SK-N-SH treated with all-trans-retinoic acid at 6 μM for 48 hours (cell line): ENCODE measurements around the gene ST8SIA3.

Experiments used
- ATAC-seq: fragments of 200-7000 bp; cut with Tn5 transposase; 3 replicates; pipeline ENCODE4 v1.9.1; 2020; ENCODE audit warnings: mild to moderate bottlenecking, moderate library complexity
- ARNTL ChIP-seq: fragments of 450-650 bp; formaldehyde crosslinking; IDR thresholded peaks from 2 replicates; pipeline ENCODE4 v1.5.0; 2020; ENCODE audit warnings: low read depth, mild to moderate bottlenecking, moderate library complexity, borderline replicate concordance
- BACH2 ChIP-seq: fragments of 250-450 bp; sonication (Bioruptor Pico); IDR thresholded peaks from 2 replicates; pipeline ENCODE4 v1.9.0; 2021; ENCODE audit warnings: mild to moderate bottlenecking, borderline replicate concordance
- CSDC2 ChIP-seq: fragments of 250-450 bp; sonication (Bioruptor Pico); IDR thresholded peaks from 2 replicates; pipeline ENCODE4 v1.5.0; 2020; ENCODE audit warnings: mild to moderate bottlenecking, moderate library complexity
- CSRNP3 ChIP-seq: fragments of 250-450 bp; sonication (Bioruptor Pico); IDR thresholded peaks from 2 replicates; pipeline ENCODE4 v1.5.1; 2021; ENCODE audit warnings: mild to moderate bottlenecking, moderate library complexity
- ESRRG ChIP-seq: fragments of 250-450 bp; sonication (Bioruptor Pico); IDR thresholded peaks from 2 replicates; pipeline ENCODE4 v1.6.1; 2021; ENCODE audit warnings: mild to moderate bottlenecking
- GLIS3 ChIP-seq: fragments of 250-450 bp; sonication (Bioruptor Pico); IDR thresholded peaks from 2 replicates; pipeline ENCODE4 v1.5.0; 2020; ENCODE audit warnings: mild to moderate bottlenecking, moderate library complexity
- ISL1 ChIP-seq: fragments of 250-450 bp; sonication (Bioruptor Pico); IDR thresholded peaks from 2 replicates; pipeline ENCODE4 v2.1.2; 2022; ENCODE audit warnings: mild to moderate bottlenecking, moderate library complexity
- OSR1 ChIP-seq: fragments of 250-450 bp; sonication (Bioruptor Pico); IDR thresholded peaks from 2 replicates; pipeline ENCODE4 v1.8.0; 2022; ENCODE audit warnings: moderate library complexity, mild to moderate bottlenecking, inconsistent platforms
- PPARA ChIP-seq: fragments of 250-450 bp; sonication (Bioruptor Pico); IDR thresholded peaks from 2 replicates; pipeline ENCODE4 v1.5.0; 2020; ENCODE audit warnings: mild to moderate bottlenecking, borderline replicate concordance
- RARB ChIP-seq: fragments of 250-450 bp; sonication (Bioruptor Pico); IDR thresholded peaks from 2 replicates; pipeline ENCODE4 v1.8.0; 2021; ENCODE audit warnings: mild to moderate bottlenecking, moderate library complexity
- SNAI2 ChIP-seq: fragments of 250-450 bp; sonication (Bioruptor Pico); IDR thresholded peaks from 2 replicates; pipeline ENCODE4 v1.5.0; 2020; ENCODE audit warnings: mild to moderate bottlenecking, moderate library complexity
- TCF4 ChIP-seq: fragments of 250-450 bp; sonication (Bioruptor Pico); IDR thresholded peaks from 2 replicates; pipeline ENCODE4 v1.8.0; 2021; ENCODE audit warnings: mild to moderate bottlenecking, moderate library complexity, borderline replicate concordance
- TOX ChIP-seq: fragments of 250-450 bp; sonication (Bioruptor Pico); IDR thresholded peaks from 2 replicates; pipeline ENCODE4 v1.8.0; 2021; ENCODE audit warnings: mild to moderate bottlenecking, moderate library complexity, borderline replicate concordance
- TSHZ2 ChIP-seq: fragments of 250-450 bp; sonication (Bioruptor Pico); IDR thresholded peaks from 2 replicates; pipeline ENCODE4 v1.5.0; 2020; ENCODE audit warnings: mild to moderate bottlenecking, moderate library complexity
- ZC3H10 ChIP-seq: fragments of 250-450 bp; sonication (Bioruptor Pico); IDR thresholded peaks from 2 replicates; pipeline ENCODE4 v1.5.1; 2021; ENCODE audit warnings: mild to moderate bottlenecking, moderate library complexity
- ZFP30 ChIP-seq: fragments of 450-650 bp; formaldehyde crosslinking; IDR thresholded peaks from 2 replicates; pipeline ENCODE4 v1.5.0; 2022; ENCODE audit warnings: mild to moderate bottlenecking, moderate library complexity
- ZNF565 ChIP-seq: fragments of 450-650 bp; formaldehyde crosslinking; conservative IDR thresholded peaks from 2 replicates; pipeline ENCODE4 v1.5.0; 2020; ENCODE audit warnings: low read depth, mild to moderate bottlenecking, moderate library complexity
- ZNF70 ChIP-seq: fragments of 450-650 bp; formaldehyde crosslinking; IDR thresholded peaks from 2 replicates; pipeline ENCODE4 v1.5.0; 2020; ENCODE audit warnings: mild to moderate bottlenecking, moderate library complexity
- ZNF8 ChIP-seq: fragments of 450-650 bp; formaldehyde crosslinking; IDR thresholded peaks from 2 replicates; pipeline ENCODE4 v1.5.0; 2020; ENCODE audit warnings: mild to moderate bottlenecking, moderate library complexity
- TF ChIP-seq, protein P1 (sequence below): fragments of 250-450 bp; sonication (Bioruptor Pico); IDR thresholded peaks from 2 replicates; pipeline ENCODE4 v1.5.1; 2020; ENCODE audit warnings: low read depth, mild to moderate bottlenecking, moderate library complexity
- TF ChIP-seq, protein P2 (sequence below): fragments of 250-450 bp; sonication (Bioruptor Pico); IDR thresholded peaks from 2 replicates; pipeline ENCODE4 v1.8.0; 2020; ENCODE audit warnings: mild to moderate bottlenecking, moderate library complexity, borderline replicate concordance
- TF ChIP-seq, protein P3 (sequence below): fragments of 250-450 bp; sonication (Bioruptor Pico); IDR thresholded peaks from 2 replicates; pipeline ENCODE4 v1.8.0; 2021; ENCODE audit warnings: low read depth, mild to moderate bottlenecking, moderate library complexity, borderline replicate concordance

Gene ST8SIA3

DNA sequence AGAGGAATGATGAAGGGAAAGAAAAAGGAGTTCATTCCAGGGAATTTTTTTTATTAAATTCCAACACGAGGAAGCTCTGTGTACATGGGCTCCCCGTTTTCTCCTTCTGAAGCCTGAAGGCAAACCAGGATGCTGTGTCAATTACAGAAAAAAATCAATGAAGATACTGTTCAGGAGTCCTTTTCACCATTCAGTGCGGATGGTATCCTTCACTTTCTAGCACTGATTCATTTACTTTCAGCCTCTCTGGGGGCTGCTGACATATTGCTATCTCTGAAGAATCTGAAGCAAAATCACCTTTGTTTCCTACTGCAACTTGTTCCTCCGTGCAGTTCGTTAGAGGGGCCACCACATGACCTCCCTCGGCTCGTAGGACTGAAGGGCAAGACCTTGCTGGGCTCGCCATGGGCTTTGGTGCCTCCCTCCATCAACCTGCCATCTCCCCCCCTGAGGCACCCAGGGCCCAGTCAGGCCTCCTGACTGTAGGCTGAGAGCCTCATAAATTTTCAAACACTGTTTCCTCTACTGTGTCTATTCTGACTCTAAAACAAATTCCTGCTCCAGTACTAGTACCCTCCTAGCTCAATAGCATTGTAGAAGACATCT lies 25.5 kb upstream of the ST8SIA3 start (continued):
- TF ChIP-seq GLIS3 (CRISPR knock-in tag): no peak

DNA sequence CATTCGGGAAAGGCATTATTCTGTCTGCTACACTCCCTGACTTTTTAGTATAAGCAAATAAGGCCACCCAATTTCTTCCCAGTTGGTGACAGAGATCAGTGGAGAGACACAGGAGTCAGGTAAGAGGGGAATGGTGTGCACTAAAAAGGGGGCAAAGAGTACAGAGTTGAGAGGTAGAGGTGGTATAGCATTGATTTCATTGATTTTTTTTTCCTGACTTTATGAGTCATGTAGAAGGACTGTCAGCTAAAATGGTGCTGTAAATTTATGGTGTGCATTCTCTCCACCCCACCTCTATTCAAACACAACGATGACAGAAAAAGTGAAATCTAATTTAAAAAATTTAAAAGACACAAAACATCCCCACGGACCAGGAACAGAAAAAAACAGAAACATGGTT lies 23.7 kb upstream of the ST8SIA3 start:
- no peak for ATAC-seq
- TF ChIP-seq TCF4 (no peak), CSDC2 (no peak), ZNF565 (CRISPR knock-in tag) (no peak), OSR1 (CRISPR knock-in tag) (no peak), ZC3H10 (CRISPR knock-in tag) (no peak), SNAI2 (CRISPR knock-in tag) (no peak), RARB (CRISPR knock-in tag) (no peak), BACH2 (CRISPR knock-in tag) (no peak)
- TF ChIP-seq, protein P1, sequence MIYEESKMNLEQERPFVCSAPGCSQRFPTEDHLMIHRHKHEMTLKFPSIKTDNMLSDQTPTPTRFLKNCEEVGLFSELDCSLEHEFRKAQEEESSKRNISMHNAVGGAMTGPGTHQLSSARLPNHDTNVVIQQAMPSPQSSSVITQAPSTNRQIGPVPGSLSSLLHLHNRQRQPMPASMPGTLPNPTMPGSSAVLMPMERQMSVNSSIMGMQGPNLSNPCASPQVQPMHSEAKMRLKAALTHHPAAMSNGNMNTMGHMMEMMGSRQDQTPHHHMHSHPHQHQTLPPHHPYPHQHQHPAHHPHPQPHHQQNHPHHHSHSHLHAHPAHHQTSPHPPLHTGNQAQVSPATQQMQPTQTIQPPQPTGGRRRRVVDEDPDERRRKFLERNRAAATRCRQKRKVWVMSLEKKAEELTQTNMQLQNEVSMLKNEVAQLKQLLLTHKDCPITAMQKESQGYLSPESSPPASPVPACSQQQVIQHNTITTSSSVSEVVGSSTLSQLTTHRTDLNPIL (CRISPR knock-in tag): no peak

DNA sequence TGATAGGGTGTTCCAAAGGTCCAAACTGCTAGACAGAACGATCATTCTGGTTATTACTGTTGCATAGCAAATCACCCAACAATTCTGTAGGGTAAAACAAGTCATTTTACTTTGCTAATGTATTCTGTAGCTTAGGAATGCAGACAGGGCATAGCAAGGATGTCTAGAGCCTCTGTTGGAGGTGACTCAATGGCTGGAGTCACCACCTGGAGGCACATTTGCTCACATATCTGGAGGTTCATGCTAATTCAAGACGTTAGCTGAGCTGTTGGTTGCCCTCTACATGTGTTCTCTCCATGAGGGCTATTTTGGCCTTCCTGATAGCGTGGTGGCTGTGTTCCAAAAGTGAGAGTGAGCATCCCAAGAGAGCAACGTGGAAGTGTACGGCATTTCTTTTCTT lies 22.5 kb upstream of the ST8SIA3 start:
- ATAC-seq: no peak
- TF ChIP-seq, protein P1 (CRISPR knock-in tag): no peak
- no peak for TF ChIP-seq OSR1 (CRISPR knock-in tag)
- TF ChIP-seq BACH2 (CRISPR knock-in tag): no peak
- no peak for TF ChIP-seq ZC3H10 (CRISPR knock-in tag)
- TF ChIP-seq RARB (CRISPR knock-in tag): no peak
- TF ChIP-seq ZNF8 (CRISPR knock-in tag): no peak
- no peak for TF ChIP-seq PPARA (CRISPR knock-in tag)
- no peak for TF ChIP-seq TCF4
- TF ChIP-seq, protein P2, sequence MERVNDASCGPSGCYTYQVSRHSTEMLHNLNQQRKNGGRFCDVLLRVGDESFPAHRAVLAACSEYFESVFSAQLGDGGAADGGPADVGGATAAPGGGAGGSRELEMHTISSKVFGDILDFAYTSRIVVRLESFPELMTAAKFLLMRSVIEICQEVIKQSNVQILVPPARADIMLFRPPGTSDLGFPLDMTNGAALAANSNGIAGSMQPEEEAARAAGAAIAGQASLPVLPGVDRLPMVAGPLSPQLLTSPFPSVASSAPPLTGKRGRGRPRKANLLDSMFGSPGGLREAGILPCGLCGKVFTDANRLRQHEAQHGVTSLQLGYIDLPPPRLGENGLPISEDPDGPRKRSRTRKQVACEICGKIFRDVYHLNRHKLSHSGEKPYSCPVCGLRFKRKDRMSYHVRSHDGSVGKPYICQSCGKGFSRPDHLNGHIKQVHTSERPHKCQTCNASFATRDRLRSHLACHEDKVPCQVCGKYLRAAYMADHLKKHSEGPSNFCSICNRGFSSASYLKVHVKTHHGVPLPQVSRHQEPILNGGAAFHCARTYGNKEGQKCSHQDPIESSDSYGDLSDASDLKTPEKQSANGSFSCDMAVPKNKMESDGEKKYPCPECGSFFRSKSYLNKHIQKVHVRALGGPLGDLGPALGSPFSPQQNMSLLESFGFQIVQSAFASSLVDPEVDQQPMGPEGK: no peak
- no peak for TF ChIP-seq ESRRG
- TF ChIP-seq ZNF565 (CRISPR knock-in tag): no peak
- TF ChIP-seq, protein P3, sequence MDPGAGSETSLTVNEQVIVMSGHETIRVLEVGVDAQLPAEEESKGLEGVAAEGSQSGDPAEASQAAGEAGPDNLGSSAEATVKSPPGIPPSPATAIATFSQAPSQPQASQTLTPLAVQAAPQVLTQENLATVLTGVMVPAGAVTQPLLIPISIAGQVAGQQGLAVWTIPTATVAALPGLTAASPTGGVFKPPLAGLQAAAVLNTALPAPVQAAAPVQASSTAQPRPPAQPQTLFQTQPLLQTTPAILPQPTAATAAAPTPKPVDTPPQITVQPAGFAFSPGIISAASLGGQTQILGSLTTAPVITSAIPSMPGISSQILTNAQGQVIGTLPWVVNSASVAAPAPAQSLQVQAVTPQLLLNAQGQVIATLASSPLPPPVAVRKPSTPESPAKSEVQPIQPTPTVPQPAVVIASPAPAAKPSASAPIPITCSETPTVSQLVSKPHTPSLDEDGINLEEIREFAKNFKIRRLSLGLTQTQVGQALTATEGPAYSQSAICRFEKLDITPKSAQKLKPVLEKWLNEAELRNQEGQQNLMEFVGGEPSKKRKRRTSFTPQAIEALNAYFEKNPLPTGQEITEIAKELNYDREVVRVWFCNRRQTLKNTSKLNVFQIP: no peak
- TF ChIP-seq TOX: no peak
- no peak for TF ChIP-seq GLIS3 (CRISPR knock-in tag)
- no peak for TF ChIP-seq ISL1 (CRISPR knock-in tag)
- no peak for TF ChIP-seq TSHZ2 (CRISPR knock-in tag)

- TF ChIP-seq CSRNP3 (no peak), ARNTL (CRISPR knock-in tag) (no peak), ZNF70 (CRISPR knock-in tag) (no peak), ZC3H10 (CRISPR knock-in tag) (no peak), ZNF8 (CRISPR knock-in tag) (no peak), RARB (CRISPR knock-in tag) (no peak), PPARA (CRISPR knock-in tag) (no peak), TCF4 (no peak), ZFP30 (CRISPR knock-in tag) (no peak), ISL1 (CRISPR knock-in tag) (no peak), SNAI2 (CRISPR knock-in tag) (no peak)
- TF ChIP-seq, protein P2: no peak
- TF ChIP-seq, protein P1 (CRISPR knock-in tag): no peak
- TF ChIP-seq, all 23 proteins: peak for 0
These were observed 20.6 kb upstream of the ST8SIA3 start for GRCh38 chr18:57331718-57332117.

More at GRCh38 chr18:57331718-57332117, 20.6 kb upstream of the ST8SIA3 start:
- ATAC-seq: no peak
